Activated CD4-positive, alpha-beta T cell treated with anti-CD3 and anti-CD28 coated beads, Interleukin-2, Interleukin-4, amounts not matched to agents 100 ng/mL and 50 ng/mL, durations not matched to agents 16 hours and 8 hours (primary cell): Measurements from ENCODE around the gene ANO2.

ENCODE experiments used
- DNase-seq: peaks from one replicate; pipeline ENCODE4 v3.0.0-alpha.2; 2020; ENCODE audit warnings: low spot score

ANO2 gene

GRCh38 chr12:5916785-5917290 is 28.2 kb downstream of the ANO2 start:
- DNase-seq: no peak

GRCh38 chr12:5915511-5915910 is 29.5 kb downstream of the ANO2 start:
- no peak for DNase-seq

- DNase-seq: no peak
Measured at GRCh38 chr12:5914387-5915149, 30.5 kb downstream of the ANO2 start.

GRCh38 chr12:5913387-5913786 is 31.7 kb downstream of the ANO2 start:
- no peak for DNase-seq

GRCh38 chr12:5912437-5913334 is 32.4 kb downstream of the ANO2 start:
- no peak for DNase-seq

GRCh38 chr12:5912011-5912410 is 33.0 kb downstream of the ANO2 start:
- no peak for DNase-seq

GRCh38 chr12:5910790-5911548 is 34.1 kb downstream of the ANO2 start:
- DNase-seq: no peak

GRCh38 chr12:5909560-5909959 is 35.5 kb downstream of the ANO2 start:
- no peak for DNase-seq

- no peak for DNase-seq
Measured at GRCh38 chr12:5908251-5908650, 36.8 kb downstream of the ANO2 start.

GRCh38 chr12:5907807-5908206 is 37.3 kb downstream of the ANO2 start:
- no peak for DNase-seq

- DNase-seq: no peak
Measured at GRCh38 chr12:5905757-5906156, 39.3 kb downstream of the ANO2 start.

GRCh38 chr12:5904969-5905368 is 40.1 kb downstream of the ANO2 start:
- no peak for DNase-seq

GRCh38 chr12:5904441-5904840 is 40.6 kb downstream of the ANO2 start:
- no peak for DNase-seq

GRCh38 chr12:5902736-5903135 is 42.3 kb downstream of the ANO2 start:
- DNase-seq: no peak

GRCh38 chr12:5901416-5901815 is 43.6 kb downstream of the ANO2 start:
- no peak for DNase-seq

GRCh38 chr12:5900533-5901205 is 44.4 kb downstream of the ANO2 start:
- no peak for DNase-seq

- DNase-seq: no peak
Measured at GRCh38 chr12:5900076-5900475, 45.0 kb downstream of the ANO2 start.

GRCh38 chr12:5899675-5900074 is 45.4 kb downstream of the ANO2 start:
- DNase-seq: no peak

- DNase-seq: no peak
Measured at GRCh38 chr12:5898874-5899273, 46.2 kb downstream of the ANO2 start.

GRCh38 chr12:5889381-5890047 is 55.5 kb downstream of the ANO2 start:
- DNase-seq: peak; percentile 22

- no peak for DNase-seq
Measured at GRCh38 chr12:5888816-5889315, 56.2 kb downstream of the ANO2 start.
